Measurements from ENCODE around the gene EPRS1.

- TF ChIP-seq POLR2A (IDR thresholded peaks at IDR 0.05; ENCODE audit: low read depth, low read length), result no peak
- no peak for TF ChIP-seq POLR2AphosphoS5 (IDR thresholded peaks at IDR 0.05; ENCODE audit: low read depth, low read length)
Observed at GRCh38 chr1:220043646-220044045, 2.7 kb downstream of the EPRS1 start.
